CD14-positive monocyte (primary cell): ENCODE data around the gene KMT2E. TPM values are rescaled to one million over a fixed set of nuclear protein-coding genes. Genes with fewer than 3 reads are reported as not detected.
A peak's percentile ranks its signal among the peaks of the same experiment; 100 is the strongest.

ENCODE experiments used
- DNase-seq, 3 donors: peaks; one replicate each; pipeline ENCODE4 v3.0.0-alpha.2; 2011 to 2022
- H2AFZ ChIP-seq: 2 replicates; pipeline ENCODE4 v1.6.0; 2012; ENCODE audit warnings: mild to moderate bottlenecking, low read depth, low read length, inconsistent platforms; ENCODE audit not compliant: insufficient read depth, poor library complexity, severe bottlenecking
- H3K27ac ChIP-seq, 2 donors: 1 replicate in 1 of 2; 2 replicates in 1 of 2; pipeline ENCODE4 v1.5.1; 2012 to 2013; ENCODE audit warnings: low read length in 2 of 2, control low read depth in 1 of 2, inconsistent platforms in 1 of 2, low read depth in 1 of 2, mild to moderate bottlenecking in 1 of 2
- H3K27me3 ChIP-seq, 2 donors: one replicate each; pipeline versions ENCODE4 v1.6.0 to v1.6.1; 2011 to 2013; ENCODE audit warnings: low read length in 2 of 2; ENCODE audit not compliant: control insufficient read depth in 2 of 2, insufficient read depth in 2 of 2
- H3K36me3 ChIP-seq, 2 donors: replicated peaks in 1 of 2; 1 replicate in 1 of 2; 2 replicates in 1 of 2; pipeline versions ENCODE4 v1.5.1 to v1.6.1; 2012 to 2013; ENCODE audit warnings: low read length in 2 of 2, control low read depth in 1 of 2, inconsistent platforms in 1 of 2, mild to moderate bottlenecking in 1 of 2; ENCODE audit not compliant: insufficient read depth in 2 of 2, control insufficient read depth in 1 of 2
- H3K4me1 ChIP-seq, 2 donors: 1 replicate in 1 of 2; 2 replicates in 1 of 2; pipeline versions ENCODE4 v1.5.1 to v1.6.1; 2012 to 2013; ENCODE audit warnings: low read length in 2 of 2, control low read depth in 1 of 2, inconsistent platforms in 1 of 2, mild to moderate bottlenecking in 1 of 2, moderate library complexity in 1 of 2; ENCODE audit not compliant: insufficient read depth in 2 of 2, control insufficient read depth in 1 of 2
- H3K4me2 ChIP-seq: replicated peaks from 2 replicates; pipeline ENCODE3; 2012; ENCODE audit warnings: low read length, moderate library complexity, mild to moderate bottlenecking; ENCODE audit not compliant: poor library complexity, severe bottlenecking; ENCODE audit errors: extremely low read depth
- H3K4me3 ChIP-seq, 3 experiments: fragments of 200-600 bp in 1 of 3; sonication (generic) in 1 of 3; replicated peaks in 1 of 3; 1 replicate in 2 of 3; 2 replicates in 1 of 3; pipeline ENCODE4 v1.5.1; 2011 to 2013; ENCODE audit warnings: low read length in 3 of 3, mild to moderate bottlenecking in 3 of 3, control low read depth in 2 of 3, low read depth in 2 of 3, inconsistent platforms in 1 of 3, moderate library complexity in 1 of 3
- H3K79me2 ChIP-seq: 2 replicates; pipeline ENCODE4 v1.6.0; 2012; ENCODE audit warnings: mild to moderate bottlenecking, control low read depth, inconsistent platforms, low read length, moderate library complexity; ENCODE audit not compliant: insufficient read depth
- H3K9ac ChIP-seq: 2 replicates; pipeline ENCODE4 v1.6.0; 2017; ENCODE audit warnings: low read length, mild to moderate bottlenecking; ENCODE audit not compliant: insufficient read depth, poor library complexity, severe bottlenecking
- H3K9me3 ChIP-seq, 2 donors: replicated peaks in 1 of 2; 1 replicate in 1 of 2; 2 replicates in 1 of 2; pipeline versions ENCODE4 v1.5.1 to v1.6.1; 2012 to 2013; ENCODE audit warnings: low read length in 2 of 2, control low read depth in 1 of 2; ENCODE audit not compliant: control insufficient read depth in 1 of 2, insufficient read depth in 1 of 2
- H4K20me1 ChIP-seq: 2 replicates; pipeline ENCODE4 v1.6.0; 2012; ENCODE audit warnings: mild to moderate bottlenecking, low read length, control low read depth, moderate library complexity; ENCODE audit not compliant: insufficient read depth
- H3K27ac Mint-ChIP-seq, 7 donors: one replicate each; pipeline ENCODE4 v1.8.0; 2020; ENCODE audit warnings: mild to moderate bottlenecking in 7 of 7, mixed read lengths in 7 of 7, moderate library complexity in 6 of 7, inconsistent platforms in 2 of 7
- H3K27me3 Mint-ChIP-seq, 3 donors: one replicate each; pipeline ENCODE4 v1.8.0; 2021 to 2022; ENCODE audit warnings: low read depth in 3 of 3, mild to moderate bottlenecking in 3 of 3, mixed read lengths in 3 of 3, moderate library complexity in 3 of 3, inconsistent platforms in 1 of 3
- H3K36me3 Mint-ChIP-seq, 2 donors: one replicate each; pipeline ENCODE4 v1.8.0; 2020; ENCODE audit warnings: mixed read lengths in 2 of 2, inconsistent platforms in 1 of 2, mild to moderate bottlenecking in 1 of 2
- H3K4me1 Mint-ChIP-seq: one replicate; pipeline ENCODE4 v1.8.0; 2020; ENCODE audit warnings: mild to moderate bottlenecking, mixed read lengths
- H3K4me3 Mint-ChIP-seq, 2 donors: one replicate each; pipeline ENCODE4 v1.8.0; 2020; ENCODE audit warnings: mild to moderate bottlenecking in 2 of 2, mixed read lengths in 2 of 2, moderate library complexity in 1 of 2
- H3K9me3 Mint-ChIP-seq, 7 donors: one replicate each; pipeline ENCODE4 v1.8.0; 2020 to 2022; ENCODE audit warnings: mixed read lengths in 7 of 7, mild to moderate bottlenecking in 6 of 7, moderate library complexity in 6 of 7, inconsistent platforms in 2 of 7
- CTCF ChIP-seq: fragments of 200-600 bp; IDR thresholded peaks from one replicate; pipeline ENCODE4 v1.8.0; 2022; ENCODE audit warnings: antibody characterized with exemption, mild to moderate bottlenecking
- WGBS: methylation state at CpG from one replicate; pipeline ENCODE4 v1.1.5; 2013; ENCODE audit warnings: missing lambda C conversion rate; ENCODE audit not compliant: insufficient coverage; 5-methylcytosine and 5-hydroxymethylcytosine counted together
- intact Hi-C, 2 donors: fragments of 100-400 bp; cut with micrococcal nuclease; formaldehyde crosslinking; loops; one replicate each; pipeline versions ENCODE4 v1.15.0 to v1.15.1; 2023
- polyA plus RNA-seq, 3 donors: library from polyadenylated mRNA; depleted of rRNA in 1 of 3; unstranded in 2 of 3; stranded (reverse) in 1 of 3; fragments of 300-500 nt in 2 of 3; fragments of >200 nt in 1 of 3; fragmentation: Illumina TruSeq in 2 of 3; gene quantifications; 1 replicate in 2 of 3; 2 replicates in 1 of 3; pipeline ENCODE4 v1.2.3, GENCODE V29; 2012 to 2021

Gene KMT2E
- polyA plus RNA-seq, 3 donors: 21.5 to 58.0 (median 33.1) TPM

GRCh38 chr7:105011831-105012502, 2.0 kb upstream of the KMT2E start:
- peak overlapping the region; percentile 87 to 100 (median 99) for H3K4me3 ChIP-seq
- peak overlapping the region; percentile 100 for H3K27ac Mint-ChIP-seq
- peaks cover 38% of the 10 kb centered on the region for H3K79me2 ChIP-seq
- H3K27me3 Mint-ChIP-seq: peaks cover 0 to 8% (median 4%) of the 10 kb centered on the region in 3 donors
- peaks cover 38% of the 10 kb centered on the region for H4K20me1 ChIP-seq
- H3K9ac ChIP-seq: peak overlapping the region; percentile 99
- H3K4me1 Mint-ChIP-seq: peaks cover 40% of the 10 kb centered on the region
- H3K27ac ChIP-seq: peak overlapping the region; percentile 94 to 100
- WGBS: no CpG with 5 or more reads among the region's 21 CpGs
- H3K9me3 Mint-ChIP-seq: peaks cover 0 to 5% (median 0%) of the 10 kb centered on the region in 7 donors
- intact Hi-C loops: loop anchor here (2.0 to 10.0 kb wide), 3 partner anchors 27 to 67 kb away; no protein-coding TSS in a partner anchor
- H2AFZ ChIP-seq: no peak overlapping the region
- peaks cover 38 to 59% of the 10 kb centered on the region in 2 donors for H3K4me1 ChIP-seq
- peak overlapping the region; percentile 97 to 98 for H3K4me3 Mint-ChIP-seq
- no peaks in the 10 kb centered on the region for H3K27me3 ChIP-seq
- no peak for TF ChIP-seq CTCF
- H3K9me3 ChIP-seq: no peaks in the 10 kb centered on the region
- H3K36me3 ChIP-seq: peaks cover 0 to 3% of the 10 kb centered on the region in 2 donors
- peaks cover 12 to 21% of the 10 kb centered on the region in 2 donors for H3K36me3 Mint-ChIP-seq
- DNase-seq: peak in 1 of 3 donors; percentile 21
- peak overlapping the region; percentile 95 for H3K4me2 ChIP-seq

- Histone ChIP-seq H3K9ac (peak overlapping the region; percentile 99), H3K9me3 (no peaks in the 10 kb centered on the region), H3K79me2 (peaks cover 45% of the 10 kb centered on the region), H3K36me3 (peaks cover 0 to 3% of the 10 kb centered on the region in 2 donors), H4K20me1 (peaks cover 38% of the 10 kb centered on the region), H2AFZ (no peak overlapping the region), H3K27me3 (no peaks in the 10 kb centered on the region), H3K4me2 (peak overlapping the region; percentile 95), H3K4me3 (peak overlapping the region; percentile 87 to 100 (median 99)), H3K4me1 (peaks cover 38 to 59% of the 10 kb centered on the region in 2 donors), H3K27ac (peak overlapping the region; percentile 94 to 100)
- WGBS: under 1% methylated on average over 40 of the region's 54 CpGs
- peaks cover 0 to 5% (median 0%) of the 10 kb centered on the region in 7 donors for H3K9me3 Mint-ChIP-seq
- H3K27me3 Mint-ChIP-seq: peaks cover 0 to 8% (median 4%) of the 10 kb centered on the region in 3 donors
- TF ChIP-seq CTCF: no peak
- intact Hi-C loops: loop anchor here (1.0 to 10.0 kb wide), 4 partner anchors 28 to 68 kb away; no protein-coding TSS in a partner anchor
- H3K4me3 Mint-ChIP-seq: peak overlapping the region; percentile 97 to 98
- DNase-seq: peak; percentile 98 to 100 (median 100)
- peaks cover 43% of the 10 kb centered on the region for H3K4me1 Mint-ChIP-seq
- H3K27ac Mint-ChIP-seq: peak overlapping the region; percentile 100
- H3K36me3 Mint-ChIP-seq: peaks cover 12 to 21% of the 10 kb centered on the region in 2 donors
These were observed 1.3 kb upstream of the KMT2E start for GRCh38 chr7:105012503-105013220.
